Activated CD4-positive, alpha-beta memory T cell treated with anti-CD3 and anti-CD28 coated beads for 36 hours (primary cell): ENCODE data around the gene ARHGAP26. TPM values are rescaled to one million over a fixed set of nuclear protein-coding genes. Genes with fewer than 3 reads are reported as not detected.
A peak's percentile ranks its signal among the peaks of the same experiment; 100 is the strongest.

Experiments
- CTCF ChIA-PET: fragments of 350-600 bp; sonication (Branson Sonifier 250); formaldehyde crosslinking; loops from one replicate; lab custom pipeline; 2021; ENCODE audit warnings: antibody characterized with exemption, inconsistent platforms; lab: Charles Lee
- POLR2A ChIA-PET: fragments of 350-600 bp; sonication (Branson Sonifier 250); formaldehyde crosslinking; loops from one replicate; lab custom pipeline; 2021; ENCODE audit warnings: antibody characterized with exemption; lab: Charles Lee
- DNase-seq: peaks from one replicate; pipeline ENCODE4 v3.0.0-alpha.2; 2020
- H3K27ac Mint-ChIP-seq: one replicate; pipeline ENCODE4 v1.8.0; 2021; ENCODE audit warnings: mixed read lengths
- H3K27me3 Mint-ChIP-seq: one replicate; pipeline ENCODE4 v1.8.0; 2021; ENCODE audit warnings: mixed read lengths
- H3K36me3 Mint-ChIP-seq: one replicate; pipeline ENCODE4 v1.8.0; 2021; ENCODE audit warnings: mixed read lengths
- H3K4me1 Mint-ChIP-seq: one replicate; pipeline ENCODE4 v1.8.0; 2021; ENCODE audit warnings: low read depth, mixed read lengths
- H3K4me3 Mint-ChIP-seq: one replicate; pipeline ENCODE4 v1.8.0; 2021; ENCODE audit warnings: mild to moderate bottlenecking, mixed read lengths
- H3K9me3 Mint-ChIP-seq: one replicate; pipeline ENCODE4 v1.8.0; 2021; ENCODE audit warnings: mixed read lengths
- intact Hi-C: fragments of 100-400 bp; cut with micrococcal nuclease; formaldehyde crosslinking; loops from one replicate; pipeline ENCODE4 v1.15.1; 2023
- total RNA-seq, 2 experiments: library from RNA; stranded (reverse); gene quantifications; one replicate each; pipeline ENCODE4 v1.2.3, GENCODE V29; 2021

Gene ARHGAP26
- total RNA-seq, 2 experiments from 2014 or later, result 16.4 to 16.9 TPM

DNA sequence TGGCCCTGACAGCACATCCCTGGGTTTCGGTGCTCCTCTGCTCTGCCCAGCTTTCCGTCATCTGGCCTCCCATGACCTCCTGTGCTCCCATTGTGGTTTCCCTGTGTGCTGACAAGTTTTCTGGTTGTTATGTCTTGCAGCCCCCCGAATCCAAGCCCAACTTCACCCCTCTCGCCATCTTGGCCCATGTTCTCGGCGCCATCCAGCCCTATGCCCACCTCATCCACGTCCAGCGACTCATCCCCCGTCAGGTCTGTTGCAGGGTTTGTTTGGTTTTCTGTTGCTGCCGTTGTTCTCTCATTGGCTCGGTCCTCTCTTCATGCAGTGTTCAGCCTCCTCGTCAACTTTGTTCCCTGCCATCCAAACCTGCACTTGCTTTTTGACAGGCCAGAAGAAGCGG lies 436.9 kb downstream of the ARHGAP26 start:
- Mint-ChIP-seq H3K4me3 (no peak overlapping the region), H3K27me3 (peaks cover 2% of the 10 kb centered on the region), H3K9me3 (peaks cover 10% of the 10 kb centered on the region), H3K36me3 (peaks cover 2% of the 10 kb centered on the region), H3K27ac (no peak overlapping the region), H3K4me1 (peaks cover 35% of the 10 kb centered on the region)
- intact Hi-C loops, result loop anchor here (2.0 kb wide), 3 partner anchors 16 to 106 kb away; no protein-coding TSS in a partner anchor
- no peak for DNase-seq
- POLR2A ChIA-PET, result interaction anchor here (0.6 to 1.8 kb wide), 5 partner anchors 15 to 197 kb away, joined by 3 to 5 read pairs (median 3); partner anchors contain the start of gene NR3C1
- CTCF ChIA-PET, result interaction anchor here (1.4 kb wide), 1 partner anchor 197 kb away, joined by 4 read pairs; the partner anchor contains the start of gene NR3C1

DNA sequence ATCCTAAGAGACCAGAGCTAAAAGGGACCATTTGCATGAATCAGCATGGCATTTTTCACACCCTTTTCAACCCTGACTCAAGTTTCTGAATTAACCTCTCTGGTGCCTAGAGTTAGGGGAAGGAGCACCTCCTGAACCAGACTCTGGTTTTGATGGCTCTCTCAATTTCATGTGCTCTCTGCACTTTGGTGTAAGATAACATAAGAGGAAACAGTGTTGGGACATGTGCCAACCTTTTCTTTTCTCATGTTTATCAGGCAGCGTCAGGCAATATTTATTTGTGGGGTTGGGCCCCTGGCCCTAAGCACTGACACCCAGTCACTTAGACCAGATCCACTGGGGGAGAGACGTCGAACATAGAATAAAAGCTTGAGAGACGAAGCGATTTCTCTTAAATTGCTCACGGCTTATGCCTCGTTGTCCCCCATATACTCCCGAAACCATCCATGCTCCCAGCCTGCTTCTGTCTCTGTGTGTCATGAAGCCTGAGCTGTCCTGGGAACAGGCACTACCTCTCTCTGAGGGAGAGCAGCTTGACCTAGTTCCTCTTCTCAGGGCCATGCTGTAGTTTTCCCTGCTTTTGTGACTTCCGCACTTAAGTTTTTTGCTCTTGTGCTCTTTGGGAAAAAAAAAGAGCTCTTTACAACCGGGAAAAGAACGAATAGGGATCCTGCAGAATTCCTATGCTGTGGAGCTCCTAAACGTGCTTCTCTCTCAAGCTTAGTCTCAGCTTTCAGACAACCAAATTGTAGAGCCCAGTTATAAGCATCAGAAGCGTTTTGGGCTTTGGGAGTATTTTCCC lies 437.6 kb downstream of the ARHGAP26 start:
- peaks cover 35% of the 10 kb centered on the region for H3K4me1 Mint-ChIP-seq
- peaks cover 5% of the 10 kb centered on the region for H3K9me3 Mint-ChIP-seq
- ChIA-PET POLR2A (interaction anchor here (1.3 to 1.8 kb wide), 3 partner anchors 14 to 196 kb away, joined by 3 to 5 read pairs (median 4); partner anchors contain the start of gene NR3C1), CTCF (interaction anchor here (0.7 to 1.4 kb wide), 2 partner anchors 24 to 196 kb away, joined by 3 to 4 read pairs; partner anchors contain the start of gene NR3C1)
- intact Hi-C loops, result loop anchor here (2.0 kb wide), 3 partner anchors 15 to 107 kb away; no protein-coding TSS in a partner anchor
- peak overlapping the region; percentile 46 for H3K27ac Mint-ChIP-seq
- peaks cover 2% of the 10 kb centered on the region for H3K27me3 Mint-ChIP-seq
- DNase-seq, result no peak
- H3K4me3 Mint-ChIP-seq, result no peak overlapping the region
- H3K36me3 Mint-ChIP-seq, result peaks cover 2% of the 10 kb centered on the region

DNA sequence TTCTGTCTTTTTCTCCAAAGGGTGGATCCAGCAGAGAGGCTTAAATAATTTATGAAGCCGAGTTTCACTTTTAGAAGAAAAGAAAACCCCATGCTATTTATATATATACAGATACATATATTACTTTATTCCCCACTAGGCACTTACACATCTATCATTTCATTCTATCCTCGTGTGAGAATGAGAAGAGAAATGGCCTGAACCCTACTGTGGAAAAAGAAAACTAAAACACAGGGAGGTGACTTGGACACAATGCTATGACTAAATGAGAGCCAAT lies 438.1 kb downstream of the ARHGAP26 start:
- Mint-ChIP-seq H3K4me1 (peaks cover 37% of the 10 kb centered on the region), H3K27me3 (peaks cover 2% of the 10 kb centered on the region), H3K36me3 (no peaks in the 10 kb centered on the region), H3K27ac (no peak overlapping the region), H3K9me3 (no peaks in the 10 kb centered on the region), H3K4me3 (no peak overlapping the region)
- POLR2A ChIA-PET, result interaction anchor here (1.7 to 1.8 kb wide), 2 partner anchors 13 to 25 kb away, joined by 4 to 5 read pairs; no protein-coding TSS in a partner anchor
- intact Hi-C loops, result no loop called here
- no peak for DNase-seq
- CTCF ChIA-PET, result interaction anchor here (0.7 kb wide), 1 partner anchor 25 kb away, joined by 3 read pairs; no protein-coding TSS in a partner anchor

DNA sequence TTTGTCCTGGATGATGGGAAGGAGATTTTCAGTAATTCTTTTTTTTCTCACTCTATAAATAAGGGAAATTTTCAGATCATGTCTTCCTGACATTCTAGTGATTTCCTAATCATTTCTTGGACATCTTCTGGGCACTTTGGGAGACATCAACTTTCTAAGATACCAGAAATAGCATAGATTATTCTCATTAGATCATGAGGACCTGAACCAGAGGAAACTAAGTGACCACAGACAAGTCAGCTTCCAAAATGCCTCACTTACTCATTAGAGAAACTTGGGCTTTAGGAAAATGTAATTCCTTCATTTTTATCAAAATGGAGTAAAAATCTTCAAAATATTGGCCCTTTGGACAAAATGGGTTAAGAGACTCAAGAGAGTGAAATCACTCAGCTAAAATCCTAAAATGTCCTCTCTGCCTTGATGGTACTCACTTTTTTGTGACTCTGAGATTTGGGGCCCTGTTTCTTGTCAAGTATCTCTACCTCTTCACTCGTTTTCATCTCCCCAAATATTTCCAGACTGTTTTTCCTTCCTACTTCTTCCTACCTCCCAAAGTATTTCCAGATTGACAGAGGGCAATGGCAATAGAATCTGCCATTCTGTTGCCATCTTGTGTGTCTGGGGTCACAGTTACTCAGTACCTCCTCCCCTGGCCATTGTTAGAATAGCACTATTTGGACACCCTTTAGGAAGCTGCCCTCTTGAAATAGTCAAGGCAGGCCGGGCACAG lies 438.8 kb downstream of the ARHGAP26 start:
- Mint-ChIP-seq H3K9me3 (no peaks in the 10 kb centered on the region), H3K27ac (no peak overlapping the region), H3K4me3 (no peak overlapping the region), H3K36me3 (no peaks in the 10 kb centered on the region), H3K27me3 (peaks cover 2% of the 10 kb centered on the region), H3K4me1 (peaks cover 44% of the 10 kb centered on the region)
- ChIA-PET CTCF (no interaction called here), POLR2A (interaction anchor here (1.8 kb wide), 1 partner anchor 26 kb away, joined by 4 read pairs; no protein-coding TSS in a partner anchor)
- intact Hi-C loops, result no loop called here
- no peak for DNase-seq

DNA sequence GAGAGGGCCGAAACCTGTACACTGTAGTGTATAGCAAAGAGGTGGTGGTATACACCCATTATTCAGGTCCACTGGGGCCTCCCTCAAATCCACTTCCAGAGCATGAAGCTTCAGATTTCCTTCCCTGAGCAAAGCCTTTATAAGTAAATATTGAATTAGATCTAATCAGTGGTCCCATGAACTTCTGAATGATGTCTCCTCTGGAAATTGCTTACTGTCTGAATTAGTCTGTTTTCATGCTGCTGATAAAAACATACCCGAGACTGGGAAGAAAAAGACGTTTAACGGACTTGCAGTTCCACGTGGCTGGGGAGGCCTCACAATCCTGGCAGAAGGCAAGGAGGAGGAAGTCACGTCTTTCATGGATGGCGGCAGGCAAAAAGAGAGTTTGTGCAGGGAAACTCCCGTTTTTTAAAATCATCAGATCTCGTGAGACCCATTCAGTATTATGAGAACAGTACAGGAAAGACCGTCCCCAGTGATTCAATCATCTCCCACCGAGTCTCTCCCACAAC lies 439.8 kb downstream of the ARHGAP26 start:
- Mint-ChIP-seq H3K27ac (no peak overlapping the region), H3K4me1 (peaks cover 53% of the 10 kb centered on the region), H3K9me3 (no peaks in the 10 kb centered on the region), H3K27me3 (peaks cover 2% of the 10 kb centered on the region), H3K4me3 (no peak overlapping the region), H3K36me3 (no peaks in the 10 kb centered on the region)
- no peak for DNase-seq
- ChIA-PET CTCF (interaction anchor here (0.6 kb wide), 1 partner anchor 312 kb away, joined by 3 read pairs; no protein-coding TSS in a partner anchor), POLR2A (no interaction called here)
- intact Hi-C loops, result loop anchor here (10.0 kb wide), 1 partner anchor 465 kb away; no protein-coding TSS in a partner anchor

DNA sequence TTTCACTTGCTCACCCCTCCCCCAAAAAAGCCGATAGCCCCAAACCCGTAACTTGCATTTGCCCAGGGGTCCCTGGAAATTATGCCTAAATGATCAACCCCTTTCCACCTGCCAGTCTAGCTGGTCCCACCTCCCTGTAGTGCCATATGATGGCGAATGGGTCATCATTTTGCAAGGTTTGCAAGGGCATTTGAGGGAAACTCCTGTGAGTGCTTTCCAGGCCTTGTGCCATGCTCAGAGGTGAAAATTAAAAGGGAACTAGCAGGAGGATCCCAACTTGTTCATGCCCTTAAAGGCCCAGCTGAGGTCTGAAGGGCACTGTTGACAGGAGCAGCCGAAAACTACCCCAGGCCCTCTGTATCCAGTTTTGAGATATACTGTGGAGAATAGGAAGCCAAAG lies 440.4 kb downstream of the ARHGAP26 start:
- Mint-ChIP-seq H3K27ac (no peak overlapping the region), H3K27me3 (peaks cover 2% of the 10 kb centered on the region), H3K4me1 (peaks cover 50% of the 10 kb centered on the region), H3K9me3 (no peaks in the 10 kb centered on the region), H3K36me3 (no peaks in the 10 kb centered on the region), H3K4me3 (no peak overlapping the region)
- DNase-seq, result no peak
- ChIA-PET CTCF (no interaction called here), POLR2A (no interaction called here)
- intact Hi-C loops, result loop anchor here (10.0 kb wide), 1 partner anchor 464 kb away; no protein-coding TSS in a partner anchor

DNA sequence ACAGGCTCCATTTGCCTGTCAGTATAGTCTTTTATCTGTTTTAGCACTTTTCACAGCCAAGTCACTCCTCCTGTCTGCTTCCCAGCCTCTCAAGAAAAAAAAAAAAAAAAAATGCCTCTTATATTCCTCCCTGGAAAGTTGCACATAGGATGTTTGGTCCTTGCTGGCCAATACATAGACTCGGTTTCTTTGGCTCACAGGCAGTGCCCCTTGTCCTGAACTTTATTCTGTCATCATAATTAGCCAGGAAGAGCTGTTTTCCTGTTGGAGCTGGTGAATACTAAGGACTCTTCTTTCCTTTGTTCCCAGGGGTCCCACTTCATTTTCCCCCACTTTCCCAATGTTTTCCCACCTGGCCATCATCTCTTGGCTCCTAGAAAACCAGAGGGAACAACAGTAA lies 442.1 kb downstream of the ARHGAP26 start:
- intact Hi-C loops, result loop anchor here (10.0 kb wide), 1 partner anchor 463 kb away; no protein-coding TSS in a partner anchor
- ChIA-PET CTCF (no interaction called here), POLR2A (no interaction called here)
- Mint-ChIP-seq H3K27ac (no peak overlapping the region), H3K4me1 (peaks cover 50% of the 10 kb centered on the region), H3K9me3 (no peaks in the 10 kb centered on the region), H3K36me3 (peaks cover 5% of the 10 kb centered on the region), H3K4me3 (no peak overlapping the region), H3K27me3 (no peaks in the 10 kb centered on the region)
- DNase-seq, result no peak

DNA sequence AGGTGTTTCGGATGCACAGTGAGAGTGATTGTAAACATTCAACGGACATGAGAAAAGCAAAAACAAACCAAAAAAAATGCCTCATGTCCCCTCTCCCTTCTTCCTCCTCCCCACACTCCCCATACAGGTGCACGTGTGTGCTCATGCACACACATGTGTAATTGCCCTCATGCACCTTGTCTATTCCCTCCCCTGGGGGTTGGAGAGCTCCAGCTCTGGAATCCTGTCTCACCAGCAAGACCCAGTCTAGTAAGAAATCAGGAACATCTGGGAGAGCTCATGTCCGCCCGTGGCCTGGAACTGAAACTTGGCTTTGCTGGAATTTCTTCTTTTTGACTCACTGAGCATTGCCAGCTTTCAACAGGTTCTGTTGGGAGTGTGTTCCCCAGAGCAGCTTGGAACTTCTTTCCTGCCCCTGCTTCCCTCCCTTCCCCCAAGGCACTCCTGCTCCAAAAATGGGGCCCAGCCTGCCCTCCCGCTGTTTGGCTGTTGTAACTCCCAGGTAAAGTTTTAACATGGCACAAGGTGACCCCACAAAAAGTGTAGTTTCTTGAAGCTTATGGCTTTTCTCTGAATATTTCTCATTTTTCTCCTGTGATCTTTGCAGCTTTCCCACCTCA lies 443.2 kb downstream of the ARHGAP26 start:
- intact Hi-C loops, result loop anchor here (1.0 to 10.0 kb wide), 2 partner anchors 16 to 461 kb away; no protein-coding TSS in a partner anchor
- CTCF ChIA-PET, result interaction anchor here (0.7 to 1.3 kb wide), 6 partner anchors 15 to 614 kb away, joined by 3 to 5 read pairs (median 3); partner anchors contain the start of gene NR3C1
- Mint-ChIP-seq H3K36me3 (peaks cover 5% of the 10 kb centered on the region), H3K4me1 (peaks cover 51% of the 10 kb centered on the region), H3K27ac (peak overlapping the region; percentile 79), H3K27me3 (no peaks in the 10 kb centered on the region), H3K4me3 (no peak overlapping the region), H3K9me3 (no peaks in the 10 kb centered on the region)
- POLR2A ChIA-PET, result interaction anchor here (0.6 to 1.4 kb wide), 4 partner anchors 25 to 1899 kb away, joined by 3 read pairs; no protein-coding TSS in a partner anchor
- DNase-seq, result no peak

DNA sequence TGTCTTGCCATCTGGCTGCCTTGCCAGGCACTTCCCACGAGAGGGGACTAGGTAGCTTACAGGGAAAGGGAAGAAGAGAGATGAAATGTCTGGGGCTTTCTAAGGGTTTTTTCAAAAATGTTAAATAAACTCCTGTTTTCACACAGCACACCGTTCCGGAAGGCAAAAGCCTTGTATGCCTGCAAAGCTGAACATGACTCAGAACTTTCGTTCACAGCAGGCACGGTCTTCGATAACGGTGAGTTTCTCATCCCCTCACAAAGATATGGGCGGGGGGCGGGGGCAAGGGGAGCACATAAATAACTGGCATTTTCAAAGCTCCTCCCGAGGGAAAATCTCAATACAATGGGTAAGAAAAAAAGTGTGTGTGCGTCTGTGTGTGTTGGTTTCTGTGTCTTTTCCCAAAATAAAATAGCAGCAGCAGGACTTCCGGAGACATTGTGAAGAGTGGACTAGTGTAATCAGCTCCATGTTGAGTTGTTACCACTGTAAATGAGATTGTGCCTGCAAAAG lies 443.7 kb downstream of the ARHGAP26 start:
- peak overlapping the region; percentile 79 for H3K27ac Mint-ChIP-seq
- H3K4me3 Mint-ChIP-seq, result no peak overlapping the region
- CTCF ChIA-PET, result interaction anchor here (0.7 to 1.3 kb wide), 6 partner anchors 14 to 614 kb away, joined by 3 to 5 read pairs (median 3); partner anchors contain the start of gene NR3C1
- H3K36me3 Mint-ChIP-seq, result peaks cover 5% of the 10 kb centered on the region
- peaks cover 57% of the 10 kb centered on the region for H3K4me1 Mint-ChIP-seq
- intact Hi-C loops, result loop anchor here (1.0 to 10.0 kb wide), 2 partner anchors 17 to 461 kb away; no protein-coding TSS in a partner anchor
- H3K27me3 Mint-ChIP-seq, result no peaks in the 10 kb centered on the region
- peak; percentile 63 for DNase-seq
- POLR2A ChIA-PET, result interaction anchor here (0.6 to 1.4 kb wide), 3 partner anchors 25 to 177 kb away, joined by 3 read pairs; no protein-coding TSS in a partner anchor
- H3K9me3 Mint-ChIP-seq, result no peaks in the 10 kb centered on the region

DNA sequence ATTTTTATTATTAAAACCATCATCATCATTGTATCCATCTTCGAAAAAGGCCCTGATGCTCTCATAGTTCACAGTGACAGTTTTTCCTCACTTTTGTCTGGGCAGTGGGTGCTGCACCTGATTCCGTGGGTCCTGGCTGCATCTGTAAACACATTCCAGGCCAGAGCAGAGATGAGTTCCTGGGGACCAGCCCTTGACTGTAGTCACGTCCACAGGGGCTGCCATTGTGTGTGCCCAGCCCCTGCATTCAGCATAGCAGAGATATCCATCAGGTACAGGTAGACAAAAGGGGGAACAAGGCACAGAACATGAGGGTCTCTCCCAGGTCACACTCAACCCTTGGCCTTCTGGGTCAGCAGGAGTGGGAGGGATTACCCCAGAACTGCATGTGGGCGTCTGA lies 444.3 kb downstream of the ARHGAP26 start:
- Mint-ChIP-seq H3K36me3 (peaks cover 5% of the 10 kb centered on the region), H3K27ac (no peak overlapping the region), H3K27me3 (no peaks in the 10 kb centered on the region), H3K9me3 (no peaks in the 10 kb centered on the region), H3K4me1 (peaks cover 54% of the 10 kb centered on the region), H3K4me3 (no peak overlapping the region)
- ChIA-PET CTCF (interaction anchor here (0.8 to 1.2 kb wide), 2 partner anchors 212 to 612 kb away, joined by 4 to 5 read pairs; no protein-coding TSS in a partner anchor), POLR2A (interaction anchor here (1.4 kb wide), 1 partner anchor 26 kb away, joined by 3 read pairs; no protein-coding TSS in a partner anchor)
- intact Hi-C loops, result loop anchor here (10.0 kb wide), 1 partner anchor 460 kb away; no protein-coding TSS in a partner anchor
- no peak for DNase-seq
